Prostate gland (tissue), 2 donors: Measurements from ENCODE around the gene RDH13. TPM values are rescaled to one million over a fixed set of nuclear protein-coding genes. Genes with fewer than 3 reads are reported as not detected.

ENCODE experiments used
- DNase-seq: peaks from one replicate; pipeline ENCODE4 v3.0.0-alpha.2; 2019; ENCODE audit warnings: low spot score
- H3K27ac ChIP-seq, 2 donors: fragments of 200-600 bp; sonication (generic); 2 replicates each; pipeline ENCODE4 v1.5.1; 2017 to 2019
- H3K27me3 ChIP-seq: fragments of 200-600 bp; sonication (generic); replicated peaks from 2 replicates; pipeline ENCODE4 v1.5.1; 2019; ENCODE audit not compliant: insufficient read depth
- H3K36me3 ChIP-seq, 2 donors: fragments of 200-600 bp; sonication (generic); 1 replicate in 1 of 2; 2 replicates in 1 of 2; pipeline versions ENCODE4 v1.5.1 to v1.8.1; 2017 to 2019
- H3K4me1 ChIP-seq: fragments of 200-600 bp; sonication (generic); replicated peaks from 2 replicates; pipeline ENCODE4 v1.5.1; 2019
- H3K4me3 ChIP-seq, 2 donors: fragments of 200-600 bp; sonication (generic); 2 replicates each; pipeline ENCODE4 v1.5.1; 2017 to 2019
- H3K9me3 ChIP-seq: fragments of 200-600 bp; sonication (generic); 2 replicates; pipeline ENCODE4 v1.5.1; 2017
- CTCF ChIP-seq, 4 experiments: fragments of 200-600 bp in 2 of 4; fragments of 450-650 bp in 2 of 4; sonication (generic) in 2 of 4; IDR thresholded peaks; 1 replicate in 3 of 4; 2 replicates in 1 of 4; pipeline ENCODE4 v1.5.1; 2016 to 2019; ENCODE audit warnings: antibody characterized with exemption in 4 of 4, mild to moderate bottlenecking in 2 of 4, moderate library complexity in 2 of 4
- POLR2A ChIP-seq: fragments of 450-650 bp; IDR thresholded peaks from one replicate; pipeline ENCODE4 v1.6.1; 2016; ENCODE audit warnings: antibody characterized with exemption, mild to moderate bottlenecking
- POLR2AphosphoS5 ChIP-seq: sonication (generic); formaldehyde crosslinking; IDR thresholded peaks from one replicate; pipeline ENCODE4 v1.6.1; 2017; ENCODE audit warnings: antibody characterized with exemption
- WGBS: methylation state at CpG from one replicate; pipeline ENCODE4 v1.1.5; 2018; 5-methylcytosine and 5-hydroxymethylcytosine counted together
- intact Hi-C: fragments of 100-400 bp; cut with DNase I; formaldehyde crosslinking; loops from one replicate; pipeline ENCODE4 v1.14.2; 2022
- total RNA-seq, 2 donors: library from RNA; depleted of rRNA; stranded (reverse); fragments of >200 nt; gene quantifications; one replicate each; pipeline ENCODE4 v1.1.0, GENCODE V29; 2016

The RDH13 gene
- total RNA-seq, 2 donors from 2014 or later = 29.8 to 32.8 TPM

DNA sequence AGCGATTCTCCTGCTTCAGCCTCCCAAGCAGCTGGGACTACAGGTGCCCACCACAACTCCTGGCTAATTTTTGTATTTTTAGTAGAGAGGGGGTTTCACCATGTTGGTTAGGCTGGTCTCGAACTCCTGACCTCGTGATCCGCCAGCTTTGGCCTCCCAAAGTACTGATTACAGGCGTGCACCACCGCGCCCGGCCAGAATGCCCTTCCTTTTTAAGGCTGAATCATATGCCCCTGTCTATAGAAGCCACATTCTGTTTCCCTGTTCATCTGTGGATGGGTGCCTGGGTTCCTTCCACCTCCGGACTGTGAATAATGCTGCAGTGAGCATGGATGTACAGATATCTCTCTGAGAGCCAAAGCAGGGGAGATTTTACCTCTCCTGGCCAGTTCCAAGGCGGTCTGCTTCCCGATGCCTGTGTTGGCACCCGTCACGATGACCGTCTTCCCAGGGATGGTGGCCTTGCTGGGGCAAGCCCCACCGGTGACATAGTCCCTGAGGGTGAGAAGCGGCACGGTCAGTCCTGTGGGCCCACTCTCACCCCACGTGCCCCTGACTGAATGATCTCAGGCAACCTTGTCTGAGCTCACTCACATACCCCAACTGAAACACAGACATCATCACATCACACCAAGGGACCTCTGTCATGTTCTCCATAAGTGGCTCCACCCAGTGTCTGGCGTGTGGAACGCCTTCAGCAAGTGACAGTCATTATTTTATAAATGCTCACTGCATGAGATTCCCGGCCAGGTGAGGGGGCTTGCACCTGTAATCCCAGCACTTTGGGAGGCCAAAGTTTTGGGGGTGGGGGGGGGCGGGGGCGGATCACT, 4.0 kb downstream of the RDH13 start:
- Histone ChIP-seq H3K4me1 (no peaks in the 10 kb centered on the region), H3K27ac (no peak overlapping the region), H3K27me3 (no peaks in the 10 kb centered on the region), H3K9me3 (no peaks in the 10 kb centered on the region), H3K36me3 (no peaks in the 10 kb centered on the region), H3K4me3 (no peak overlapping the region)
- WGBS = 96% methylated on average over 23 of the region's 23 CpGs
- no peak for DNase-seq
- no peak for TF ChIP-seq CTCF (IDR thresholded peaks at IDR 0.05)
- no peak for TF ChIP-seq POLR2AphosphoS5
- TF ChIP-seq POLR2A = no peak
- intact Hi-C loops = no loop called here

DNA sequence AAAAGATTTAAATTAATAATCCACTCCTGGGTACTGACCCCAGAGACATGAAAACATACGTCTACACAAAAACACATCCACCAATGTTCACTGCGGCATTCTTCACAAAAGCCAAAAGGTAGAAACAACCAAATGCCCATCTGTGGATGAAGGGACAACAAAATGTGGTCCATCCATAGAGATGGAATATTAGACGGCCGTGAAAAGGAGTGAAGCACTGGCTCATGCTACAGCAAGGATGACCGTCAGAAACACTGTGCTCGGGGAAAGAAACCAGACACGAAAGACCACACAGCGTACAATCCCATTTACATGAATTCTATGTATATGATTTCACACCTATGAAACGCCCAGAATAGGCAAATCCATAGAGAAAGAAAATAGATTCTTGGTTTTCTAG, 6.1 kb downstream of the RDH13 start:
- Histone ChIP-seq H3K9me3 (no peaks in the 10 kb centered on the region), H3K4me3 (no peak overlapping the region), H3K27me3 (no peaks in the 10 kb centered on the region), H3K27ac (no peak overlapping the region), H3K36me3 (no peaks in the 10 kb centered on the region), H3K4me1 (no peaks in the 10 kb centered on the region)
- TF ChIP-seq CTCF (IDR thresholded peaks at IDR 0.05) (no peak), POLR2A (no peak), POLR2AphosphoS5 (no peak)
- DNase-seq = no peak
- intact Hi-C loops = no loop called here
- WGBS = 99% methylated on average over 9 of the region's 9 CpGs

DNA sequence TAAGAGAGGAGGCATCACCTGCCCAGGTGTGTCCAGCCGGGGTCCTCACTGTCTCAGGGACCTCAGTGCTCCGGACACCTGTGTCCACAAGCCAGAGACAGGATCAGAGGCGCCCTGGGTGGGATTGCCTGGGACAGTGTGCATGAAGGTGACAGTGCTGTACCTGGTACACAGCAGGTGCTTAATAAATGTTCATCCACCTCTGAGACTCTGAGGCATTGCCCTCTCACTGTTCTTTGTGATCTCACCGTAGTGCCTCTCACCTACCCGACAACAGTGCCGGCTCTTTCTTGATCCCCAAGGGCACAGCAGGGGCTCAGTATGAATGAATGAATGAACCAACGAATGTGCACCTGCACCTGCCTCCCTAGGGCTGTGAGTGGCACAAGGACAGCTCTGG, 9.2 kb downstream of the RDH13 start:
- Histone ChIP-seq H3K4me3 (no peak overlapping the region), H3K4me1 (no peaks in the 10 kb centered on the region), H3K36me3 (no peaks in the 10 kb centered on the region), H3K9me3 (no peaks in the 10 kb centered on the region), H3K27me3 (no peaks in the 10 kb centered on the region), H3K27ac (no peak overlapping the region)
- WGBS = 98% methylated on average over 7 of the region's 7 CpGs
- no peak for TF ChIP-seq POLR2AphosphoS5
- no peak for TF ChIP-seq CTCF (IDR thresholded peaks at IDR 0.05)
- no peak for TF ChIP-seq POLR2A
- intact Hi-C loops = no loop called here
- DNase-seq = no peak

DNA sequence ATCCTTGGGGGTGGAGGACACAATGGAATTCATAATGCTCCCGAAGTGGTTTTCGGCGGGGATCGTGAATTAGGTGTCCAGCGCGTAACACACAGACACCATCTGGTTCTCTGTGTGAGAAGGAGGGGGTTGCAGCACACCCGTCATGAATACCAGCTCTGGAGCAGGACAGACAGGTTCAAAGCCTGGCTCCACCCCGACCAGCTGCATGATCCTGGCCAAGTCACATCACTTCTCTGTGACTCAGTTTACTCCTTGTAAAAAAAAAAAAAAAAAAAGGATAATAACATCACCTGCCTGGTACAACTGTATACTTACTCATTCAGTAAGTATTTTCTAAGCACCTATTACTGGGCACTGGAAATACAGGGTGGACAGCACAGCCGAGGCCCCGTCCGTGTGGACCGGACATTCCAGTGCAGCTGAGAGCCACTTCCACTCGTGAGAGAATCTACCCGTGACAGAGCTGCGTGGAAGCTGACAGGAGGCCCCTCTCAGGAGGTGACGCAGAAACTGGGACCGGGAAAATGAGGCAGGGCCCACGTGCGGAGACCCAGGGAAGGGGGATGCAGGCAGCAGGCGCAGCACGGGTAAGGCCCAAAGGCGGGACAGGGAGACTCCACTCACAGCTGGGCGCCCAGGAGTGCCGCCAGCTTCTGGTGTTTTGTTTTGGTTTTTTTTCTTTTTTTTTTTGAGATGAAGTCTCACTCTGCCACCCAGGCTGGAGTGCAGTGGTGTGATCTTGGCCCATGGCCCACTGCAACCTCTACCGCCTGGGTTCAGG, 12.0 kb downstream of the RDH13 start:
- intact Hi-C loops = no loop called here
- 95% methylated on average over 25 of the region's 25 CpGs for WGBS
- no peak overlapping the region for H3K4me3 ChIP-seq
- H3K36me3 ChIP-seq = peaks cover 13 to 17% of the 10 kb centered on the region in 2 donors
- H3K4me1 ChIP-seq = no peaks in the 10 kb centered on the region
- no peak overlapping the region for H3K27ac ChIP-seq
- H3K27me3 ChIP-seq = no peaks in the 10 kb centered on the region
- no peak for TF ChIP-seq POLR2AphosphoS5
- no peak for TF ChIP-seq POLR2A
- TF ChIP-seq CTCF (IDR thresholded peaks at IDR 0.05) = no peak
- DNase-seq = no peak
- no peaks in the 10 kb centered on the region for H3K9me3 ChIP-seq
